NT2/D1 (cell line): ENCODE measurements around the gene LMBRD2.

Experiments used
- SUZ12 ChIP-seq: IDR thresholded peaks from 2 replicates; pipeline ENCODE4 v1.6.1; 2011; ENCODE audit not compliant: insufficient read length, insufficient read depth; ENCODE audit errors: extremely low read depth
- YY1 ChIP-seq: IDR thresholded peaks from 2 replicates; pipeline ENCODE4 v1.6.1; 2011; ENCODE audit not compliant: insufficient read length, insufficient read depth
- ZNF274 ChIP-seq: IDR thresholded peaks from 2 replicates; pipeline ENCODE4 v1.6.1; 2011; ENCODE audit warnings: mild to moderate bottlenecking, low read depth, low read length

DNA sequence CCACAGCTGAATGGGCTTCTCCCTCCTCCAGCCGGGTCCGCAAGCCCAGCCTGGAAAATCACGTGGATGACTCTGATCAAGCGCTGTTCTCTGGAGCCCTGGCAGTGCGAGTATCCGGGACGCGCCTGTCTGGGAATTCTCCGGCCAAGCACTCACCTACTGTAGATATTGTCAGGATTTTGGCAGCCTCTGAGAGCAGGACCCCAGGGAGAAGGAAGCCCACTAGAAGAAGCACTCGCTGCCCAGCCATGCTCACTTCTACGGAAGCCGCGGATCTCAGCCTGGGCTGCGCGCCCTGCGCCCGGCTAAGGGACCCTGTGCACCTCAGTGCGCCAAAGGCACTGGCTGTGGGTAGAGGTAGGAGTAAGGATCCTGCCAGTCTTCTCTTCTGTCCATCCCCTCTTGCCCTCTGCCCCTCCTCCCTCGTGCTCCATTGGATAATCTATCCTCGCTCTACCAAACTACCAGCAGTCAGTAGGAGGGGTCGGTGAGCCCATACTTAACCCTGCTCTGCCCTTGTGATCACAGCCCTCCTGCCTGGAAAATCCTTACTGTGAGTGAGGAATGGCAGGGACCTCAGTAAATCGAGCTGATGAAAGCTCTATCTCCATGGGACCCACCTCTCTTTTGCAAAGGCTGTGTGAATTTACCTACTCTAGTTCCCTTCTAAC is 85.0 kb downstream of the LMBRD2 start, which contains the start of gene UGT3A2:
- TF ChIP-seq YY1: no peak
- TF ChIP-seq ZNF274: no peak
- no peak for TF ChIP-seq SUZ12
